HG03108 (cell line): ENCODE results near the gene SPATA31C1.
"Not testable (repeated sequence)": the region's sequence is repeated elsewhere in the genome, so short reads cannot be mapped to it uniquely, and the experiment has no call there.

Experiments used
- ATAC-seq: cut with Tn5 transposase; IDR thresholded peaks from one replicate; pipeline ENCODE4 v1.9.1; 2021; ENCODE audit warnings: moderate library complexity; ENCODE audit not compliant: unreplicated experiment

The SPATA31C1 gene

GRCh38 chr9:87917662-87918061 is at the start of gene SPATA31C1:
TSS of gene SPATA31C1 (plus strand) at chr9:87917962.
- not testable (repeated sequence) for ATAC-seq

- ATAC-seq = no peak
These were observed 49.6 kb upstream of the SPATA31C1 start for GRCh38 chr9:87868175-87868574.

GRCh38 chr9:87868635-87869034 is 49.1 kb upstream of the SPATA31C1 start:
- no peak for ATAC-seq

GRCh38 chr9:87869082-87869481 is 48.7 kb upstream of the SPATA31C1 start:
- ATAC-seq = no peak

GRCh38 chr9:87871425-87872078 is 46.2 kb upstream of the SPATA31C1 start:
- no peak for ATAC-seq

- ATAC-seq = no peak
These were observed 45.6 kb upstream of the SPATA31C1 start for GRCh38 chr9:87872079-87872624.

GRCh38 chr9:87873607-87874303 is 44.0 kb upstream of the SPATA31C1 start:
- no peak for ATAC-seq

- ATAC-seq = no peak
These were observed 43.5 kb upstream of the SPATA31C1 start for GRCh38 chr9:87874304-87874623.

- ATAC-seq = no peak
These were observed 42.7 kb upstream of the SPATA31C1 start for GRCh38 chr9:87875060-87875459.

- ATAC-seq = no peak
These were observed 41.8 kb upstream of the SPATA31C1 start for GRCh38 chr9:87875831-87876545.

GRCh38 chr9:87876708-87877107 is 41.1 kb upstream of the SPATA31C1 start:
- ATAC-seq = no peak

- ATAC-seq = no peak
These were observed 38.7 kb upstream of the SPATA31C1 start for GRCh38 chr9:87878989-87879511.

GRCh38 chr9:87880116-87880515 is 37.6 kb upstream of the SPATA31C1 start:
- ATAC-seq = no peak

GRCh38 chr9:87880683-87881082 is 37.1 kb upstream of the SPATA31C1 start:
- ATAC-seq = no peak

- ATAC-seq = no peak
These were observed 35.1 kb upstream of the SPATA31C1 start, which contains the start of gene SPATA31E1 for GRCh38 chr9:87882627-87883026. TSS of gene SPATA31E1 (plus strand) at chr9:87882877. CDS start at chr9:87882892, 15 bp downstream.

- no peak for ATAC-seq
These were observed 34.5 kb upstream of the SPATA31C1 start for GRCh38 chr9:87883274-87883673.

- no peak for ATAC-seq
These were observed 33.8 kb upstream of the SPATA31C1 start for GRCh38 chr9:87883990-87884389.

GRCh38 chr9:87884578-87885459 is 32.9 kb upstream of the SPATA31C1 start:
- ATAC-seq = no peak

- no peak for ATAC-seq
These were observed 32.1 kb upstream of the SPATA31C1 start for GRCh38 chr9:87885484-87886189.
